HG03521 (cell line): Measurements from ENCODE around the gene STMN3.

Source experiments
- ATAC-seq: cut with Tn5 transposase; IDR thresholded peaks from one replicate; pipeline ENCODE4 v1.9.1; 2021; ENCODE audit warnings: mild to moderate bottlenecking, moderate library complexity; ENCODE audit not compliant: unreplicated experiment

Gene STMN3

DNA sequence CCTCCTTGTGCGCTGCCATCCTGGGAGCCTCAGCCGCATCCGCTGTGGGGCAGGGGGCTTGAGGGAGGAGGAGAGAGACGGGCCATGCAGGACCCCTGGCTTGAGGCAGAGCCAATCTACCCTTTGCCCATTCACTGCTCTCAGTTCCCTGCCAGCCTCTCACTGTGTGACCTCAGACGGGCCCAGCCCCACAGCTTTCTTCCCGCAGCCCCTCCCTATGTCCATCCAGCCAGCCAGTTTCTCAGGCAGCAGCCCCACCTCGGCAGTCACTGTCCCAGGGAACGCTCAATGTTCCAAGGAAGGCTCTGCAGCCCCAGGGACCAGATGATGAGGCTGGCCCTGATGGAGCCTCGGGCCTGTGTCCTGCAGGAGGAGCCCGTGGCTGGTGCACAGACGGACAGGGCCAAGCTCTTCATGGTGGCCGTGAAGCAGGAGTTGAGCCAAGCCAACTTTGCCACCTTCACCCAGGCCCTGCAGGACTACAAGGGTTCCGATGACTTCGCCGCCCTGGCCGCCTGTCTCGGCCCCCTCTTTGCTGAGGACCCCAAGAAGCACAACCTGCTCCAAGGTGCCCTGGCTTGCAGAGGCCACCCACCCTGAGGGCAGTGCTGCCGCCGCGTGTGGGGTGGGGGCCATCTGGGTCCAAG is 39.3 kb upstream of the STMN3 start:
- ATAC-seq, result no peak

DNA sequence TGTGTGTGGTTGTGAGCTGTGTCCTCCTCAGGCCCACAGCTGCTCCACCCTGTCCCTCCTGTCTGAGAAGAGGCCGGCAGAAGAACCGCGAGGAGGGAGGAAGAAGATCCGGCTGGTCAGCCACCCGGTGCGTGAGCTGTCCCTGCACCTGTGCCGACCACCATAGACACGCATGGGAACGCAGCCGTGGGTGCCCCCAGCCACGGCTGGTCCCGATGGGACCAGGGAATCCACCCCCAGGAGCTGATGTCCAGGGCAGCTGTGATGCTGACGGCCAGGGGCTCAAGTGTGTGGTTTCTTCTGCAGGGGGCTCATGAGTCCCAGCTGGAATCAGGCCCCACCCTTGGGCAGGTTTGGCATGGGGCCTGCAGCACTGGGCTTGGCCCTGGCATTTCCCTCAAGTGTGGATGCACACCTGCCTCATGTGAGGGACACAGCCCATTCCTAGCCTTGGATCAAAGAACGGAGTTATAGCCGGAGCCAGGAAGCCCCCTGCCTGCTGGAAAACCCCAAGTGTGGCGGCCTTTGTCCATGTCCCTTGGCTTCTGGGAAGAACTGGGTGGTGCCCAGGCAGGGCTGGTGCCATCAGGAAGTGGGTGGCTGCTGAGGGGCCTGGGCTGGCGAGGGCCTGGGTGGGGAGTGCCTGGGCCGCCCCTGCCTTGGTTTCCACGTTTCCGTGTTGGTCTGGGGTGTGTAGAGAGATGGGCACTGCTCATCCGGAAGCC is 38.6 kb upstream of the STMN3 start:
- ATAC-seq, result no peak

DNA sequence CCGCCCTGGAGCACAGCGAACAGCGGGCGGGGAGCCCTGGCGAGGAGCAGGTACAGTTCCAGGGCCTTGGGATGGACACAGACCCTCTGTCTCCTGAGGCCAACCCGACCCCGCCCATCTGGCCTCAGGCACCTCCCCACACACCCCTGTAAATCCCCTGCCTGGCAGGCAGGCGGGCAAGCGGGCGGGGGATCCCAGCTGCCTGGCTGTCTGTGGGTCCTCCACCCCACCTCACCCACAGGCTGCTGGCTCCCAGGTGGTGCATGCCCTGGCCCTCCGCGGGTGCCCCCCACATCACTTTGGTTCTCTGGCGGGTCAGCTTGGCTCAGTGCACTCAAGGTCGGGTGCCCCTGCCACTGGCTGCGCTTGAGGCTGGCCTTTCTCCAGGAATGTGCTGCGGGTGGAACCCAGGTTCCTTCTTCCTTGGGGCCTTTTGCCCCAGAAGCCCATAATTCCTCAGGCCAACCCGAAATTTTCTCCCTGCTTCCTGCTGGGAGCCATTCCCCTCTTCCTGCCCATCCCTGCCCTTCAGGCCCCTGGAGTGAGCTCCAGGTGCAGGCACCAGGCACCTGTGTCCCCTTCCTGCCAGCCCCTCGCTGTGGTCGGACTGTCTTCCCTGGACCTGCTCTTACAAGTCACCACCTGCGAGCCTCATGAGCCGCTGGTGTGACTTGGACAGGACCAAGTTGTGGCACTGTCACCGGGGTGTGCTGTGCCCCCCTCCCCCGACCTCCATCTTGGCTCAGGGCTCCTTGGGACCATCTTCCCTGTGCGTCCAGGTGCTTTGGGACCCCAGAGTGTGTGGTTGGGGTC is 37.9 kb upstream of the STMN3 start:
- no peak for ATAC-seq

- ATAC-seq, result no peak
These were observed 37.0 kb upstream of the STMN3 start for GRCh38 chr20:63690003-63690897.

GRCh38 chr20:63689046-63690002 is 36.1 kb upstream of the STMN3 start:
- no peak for ATAC-seq

DNA sequence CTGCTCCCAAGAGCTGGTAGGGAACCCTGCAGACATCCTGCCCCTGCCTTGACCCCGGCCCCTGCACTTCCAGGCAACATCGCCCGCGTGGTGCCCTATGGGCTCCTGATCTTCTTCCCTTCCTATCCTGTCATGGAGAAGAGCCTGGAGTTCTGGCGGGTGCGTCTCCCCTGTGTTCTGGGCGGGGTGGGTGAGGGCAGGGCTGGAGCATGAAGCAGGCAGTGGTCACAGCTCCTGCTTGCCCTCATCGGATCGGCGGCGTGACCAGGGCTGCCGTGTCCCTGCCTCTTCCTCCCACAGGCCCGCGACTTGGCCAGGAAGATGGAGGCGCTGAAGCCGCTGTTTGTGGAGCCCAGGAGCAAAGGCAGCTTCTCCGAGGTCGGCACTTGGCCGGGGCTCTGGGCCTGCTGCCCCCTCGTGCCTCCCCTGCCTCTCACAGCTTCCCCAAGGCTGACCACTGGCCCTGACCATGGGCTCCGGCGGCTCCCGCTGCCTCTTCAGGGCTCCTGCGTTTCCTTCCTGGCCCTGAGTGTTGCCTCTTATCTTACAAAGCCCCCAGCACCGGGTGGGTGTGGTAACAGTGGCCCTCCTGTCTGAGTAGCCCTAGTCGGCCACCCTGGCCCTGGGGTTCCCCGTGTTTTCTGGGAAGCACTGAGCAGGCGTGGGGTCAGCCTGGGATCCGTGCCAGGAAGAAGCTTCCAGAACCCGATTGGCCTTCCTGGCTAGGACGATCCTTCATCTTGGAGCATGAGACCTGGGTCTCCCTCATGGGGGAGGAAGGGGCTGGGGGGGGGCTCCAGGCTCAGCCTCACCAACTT is 35.2 kb upstream of the STMN3 start:
- ATAC-seq, result no peak

DNA sequence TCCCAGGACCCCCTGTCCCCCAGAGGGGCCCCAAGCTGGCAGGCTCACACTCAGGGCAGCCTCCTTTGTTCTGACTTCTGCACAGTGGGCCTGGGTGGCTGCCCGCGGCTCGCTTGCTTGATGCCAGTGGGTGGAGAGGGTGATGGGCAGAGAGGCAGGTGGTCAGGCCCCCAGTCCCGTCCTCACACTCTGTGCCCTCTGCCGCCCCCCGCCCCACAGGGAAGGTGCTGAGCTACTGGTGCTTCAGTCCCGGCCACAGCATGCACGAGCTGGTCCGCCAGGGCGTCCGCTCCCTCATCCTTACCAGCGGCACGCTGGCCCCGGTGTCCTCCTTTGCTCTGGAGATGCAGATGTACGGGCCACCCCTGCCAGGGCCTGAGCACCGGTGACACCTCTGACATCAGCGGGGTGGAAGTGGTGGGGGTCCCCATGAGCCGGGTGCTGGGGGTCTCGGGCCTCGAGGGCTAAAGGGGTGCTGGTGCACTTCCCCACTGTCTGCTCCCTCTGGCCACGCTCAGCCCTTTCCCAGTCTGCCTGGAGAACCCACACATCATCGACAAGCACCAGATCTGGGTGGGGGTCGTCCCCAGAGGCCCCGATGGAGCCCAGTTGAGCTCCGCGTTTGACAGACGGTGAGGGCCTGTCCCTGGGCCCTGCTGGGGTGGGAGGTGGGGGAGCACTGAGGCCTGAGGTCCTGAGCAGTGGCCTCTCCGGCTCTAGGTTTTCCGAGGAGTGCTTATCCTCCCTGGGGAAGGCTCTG is 34.4 kb upstream of the STMN3 start:
- ATAC-seq, result no peak

DNA sequence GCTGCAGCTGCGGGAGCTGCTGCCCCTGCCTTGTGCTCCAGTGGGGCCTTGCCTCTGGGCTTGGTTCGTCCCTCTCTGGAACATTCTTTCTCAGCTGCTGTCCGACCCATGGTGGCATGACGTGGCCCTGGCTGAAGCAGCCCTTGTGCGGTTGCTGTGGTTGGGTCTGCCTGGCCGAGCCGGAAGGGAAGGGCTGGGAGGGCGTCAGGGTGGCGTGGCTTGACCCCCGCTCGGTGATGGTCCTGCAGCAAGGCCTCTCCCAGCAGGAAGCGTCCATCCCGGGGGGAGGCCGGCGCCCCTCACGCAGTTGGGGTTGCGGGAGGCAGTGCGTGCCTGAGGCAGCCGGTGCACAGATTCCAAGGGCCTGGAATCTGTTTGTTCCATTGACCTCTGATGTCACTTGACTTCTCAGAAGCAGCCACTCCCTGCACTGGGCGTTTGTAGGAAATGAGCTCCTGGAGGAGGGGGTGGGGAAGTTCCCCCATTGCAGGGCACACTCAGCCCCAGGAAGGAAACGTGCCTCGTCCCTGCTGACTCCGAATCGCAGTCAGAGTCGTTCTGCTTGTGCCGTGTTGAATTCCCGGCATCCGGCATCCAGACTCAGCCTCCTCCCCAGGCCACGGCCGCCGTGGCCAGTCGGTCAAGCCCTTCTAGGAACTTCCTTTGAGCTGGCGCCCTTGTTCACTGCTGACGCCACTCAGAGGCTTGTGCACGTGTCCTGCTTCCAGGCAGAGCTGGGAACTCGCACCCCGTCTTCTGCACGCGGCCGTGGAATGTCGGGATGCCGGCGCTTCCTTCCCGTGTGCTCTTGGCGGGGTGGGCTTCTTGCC is 33.5 kb upstream of the STMN3 start:
- ATAC-seq, result no peak

GRCh38 chr20:63686094-63686491 is 32.9 kb upstream of the STMN3 start:
- no peak for ATAC-seq

GRCh38 chr20:63685269-63686026 is 32.2 kb upstream of the STMN3 start:
- no peak for ATAC-seq

- ATAC-seq, result no peak
These were observed 29.3 kb upstream of the STMN3 start for GRCh38 chr20:63682384-63683139.

- ATAC-seq, result no peak
These were observed 28.5 kb upstream of the STMN3 start for GRCh38 chr20:63681609-63682142.

DNA sequence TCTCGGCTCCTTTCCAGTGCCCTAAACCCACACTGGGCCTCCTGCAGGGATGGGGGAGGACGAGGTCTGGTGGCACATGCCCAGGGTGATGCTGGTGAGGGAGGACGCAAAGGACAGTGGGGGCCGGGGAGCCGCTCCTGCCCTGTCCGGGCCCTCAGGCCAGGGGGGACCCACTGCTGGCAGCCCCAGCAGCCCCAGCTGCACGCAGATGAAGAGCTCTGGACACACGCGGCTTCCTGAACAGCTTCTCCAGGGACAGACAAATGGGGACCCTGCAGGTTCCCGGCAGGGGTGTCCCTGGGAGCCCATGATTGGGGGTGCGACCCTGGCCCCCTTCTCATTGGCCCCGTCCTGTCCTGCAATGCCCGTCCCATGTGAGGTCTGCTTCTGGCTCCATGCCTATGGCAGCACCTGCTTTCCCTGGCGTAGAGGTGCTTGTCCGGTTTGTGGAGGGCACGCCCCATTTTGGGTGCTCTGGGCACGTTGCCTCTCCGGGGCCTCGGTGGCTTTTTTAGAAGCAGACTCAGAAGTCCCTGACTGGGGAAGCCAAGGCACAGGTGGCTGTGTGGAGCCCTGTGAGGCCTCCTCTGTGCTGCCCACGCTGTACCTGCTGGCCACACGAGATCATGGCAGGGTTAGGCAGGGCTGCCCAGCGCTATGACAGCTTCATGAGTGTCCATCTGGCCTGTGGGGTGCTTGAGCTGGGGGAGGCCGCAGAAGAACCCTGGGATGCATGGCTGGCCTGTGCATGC is 27.8 kb upstream of the STMN3 start:
- no peak for ATAC-seq

- ATAC-seq, result no peak
These were observed 27.2 kb upstream of the STMN3 start for GRCh38 chr20:63680427-63680826.

DNA sequence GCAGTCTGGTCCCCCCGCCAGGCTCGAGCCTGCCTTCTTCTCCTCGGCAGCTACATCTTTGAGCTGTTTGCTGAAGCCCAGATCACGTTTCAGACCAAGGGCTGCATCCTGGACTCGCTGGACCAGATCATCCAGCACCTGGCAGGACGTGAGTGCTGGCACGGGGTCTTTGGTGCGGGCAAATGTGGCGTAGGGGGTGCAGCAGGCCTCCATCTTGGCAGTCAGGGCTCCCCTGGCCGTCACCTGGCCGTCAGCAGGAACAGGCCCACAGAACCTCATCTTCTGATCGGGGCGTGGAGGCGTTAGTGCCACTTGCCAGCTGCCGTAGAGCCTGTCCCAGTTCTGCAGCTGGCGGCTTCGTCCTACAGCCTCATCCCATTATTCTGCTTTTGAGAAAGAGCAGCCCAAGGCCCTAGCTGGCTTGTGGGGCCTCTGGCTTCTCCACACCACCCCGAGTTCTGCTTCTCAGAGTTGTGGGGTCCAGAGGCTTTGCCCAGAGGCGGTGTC is 26.6 kb upstream of the STMN3 start:
- ATAC-seq, result no peak
